Suppressor macrophage treated with lipopolysaccharide for 4 hours (primary cell): ENCODE data around the gene ZNF780B.
"Not testable (repeated sequence)": the region's sequence is repeated elsewhere in the genome, so short reads cannot be mapped to it uniquely, and the experiment has no call there.

Source experiments
- DNase-seq: peaks from one replicate; pipeline ENCODE4 v3.0.0-alpha.2; 2020

ZNF780B gene

GRCh38 chr19:40055832-40056504, at the start of gene ZNF780B:
Gene ZNF780B (minus strand): TSS chr19:40056231. CDS start chr19:40050332, 5,899 bp downstream.
- DNase-seq: peak; percentile 64

GRCh38 chr19:40104754-40105153, 48.7 kb upstream of the ZNF780B start:
- no peak for DNase-seq

DNA sequence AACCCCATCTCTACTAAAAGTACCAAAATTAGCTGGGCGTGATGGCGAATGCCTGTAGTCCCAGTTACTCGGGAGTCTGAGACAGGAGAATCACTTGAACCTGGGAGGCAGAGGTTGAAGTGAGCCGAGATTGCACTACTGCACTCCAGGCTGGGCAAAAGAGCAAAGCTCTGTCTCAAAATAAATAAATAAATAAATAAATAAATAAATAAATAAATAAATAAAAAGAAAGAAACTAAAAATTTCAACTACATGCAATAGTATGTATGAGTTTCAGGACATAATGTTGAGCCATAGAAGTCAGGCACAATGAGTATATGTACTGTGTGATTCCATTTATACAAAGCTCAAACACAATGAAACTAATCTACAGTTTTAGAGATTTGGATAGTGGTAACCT, 47.6 kb upstream of the ZNF780B start:
- DNase-seq: no peak

DNA sequence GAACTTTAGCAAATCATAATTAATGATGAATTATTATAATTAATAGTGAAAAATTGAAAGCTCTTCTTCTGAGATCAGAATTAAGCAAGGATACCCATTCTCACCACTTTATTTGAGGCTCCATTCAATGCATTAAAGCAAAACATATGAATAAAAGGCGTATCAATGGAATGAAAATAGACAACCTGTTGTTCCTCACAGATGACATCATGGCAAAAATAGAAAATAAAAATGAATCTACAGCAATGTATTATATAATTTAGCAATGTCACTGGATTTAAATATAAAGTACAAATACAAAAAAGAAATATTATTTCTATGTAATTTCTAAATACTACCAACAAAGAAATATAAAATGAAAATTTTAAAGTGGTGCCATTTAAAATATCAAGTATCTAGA, 45.8 kb upstream of the ZNF780B start:
- DNase-seq: no peak

GRCh38 chr19:40093416-40093815, 37.4 kb upstream of the ZNF780B start:
- no peak for DNase-seq

DNA sequence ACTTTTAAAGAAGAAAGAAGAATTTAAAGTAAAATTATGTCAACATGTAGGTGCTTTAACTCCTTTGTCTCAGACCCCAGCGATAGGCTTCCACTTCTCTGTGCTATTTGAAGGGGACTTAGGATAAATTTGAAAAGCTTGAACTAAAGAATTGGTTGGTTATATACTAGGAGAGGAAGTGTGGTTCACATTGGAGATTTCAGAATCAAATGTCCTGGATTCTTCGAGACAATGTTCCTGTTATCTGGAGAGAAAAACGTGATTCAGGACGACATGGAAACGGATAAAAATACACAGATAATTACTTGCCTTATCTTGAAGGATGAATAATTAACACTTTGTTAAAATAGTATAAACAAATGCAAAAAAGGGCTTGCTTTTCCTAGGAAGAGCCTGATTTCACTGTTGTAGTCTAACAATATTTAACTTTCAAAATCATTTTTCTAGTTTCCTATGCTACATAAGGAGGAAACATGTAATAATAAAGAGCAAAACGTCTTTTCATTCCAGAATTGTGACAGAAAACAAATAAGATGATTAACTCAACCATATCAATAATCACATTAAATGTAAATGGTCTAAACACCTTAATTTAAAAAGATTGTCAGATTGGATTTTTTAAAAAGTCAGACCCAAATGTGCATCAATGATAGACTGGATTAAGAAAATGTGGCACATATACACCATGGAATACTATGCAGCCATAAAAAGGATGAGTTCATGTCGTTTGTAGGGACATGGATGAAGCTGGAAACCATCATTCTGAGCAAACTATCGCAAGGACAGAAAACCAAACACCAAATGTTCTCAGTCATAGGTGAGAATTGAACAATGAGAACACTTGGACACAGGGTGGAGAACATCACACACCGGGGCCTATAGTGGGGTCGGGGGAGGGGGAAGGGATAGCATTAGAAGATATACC, 35.4 kb upstream of the ZNF780B start:
- peak; percentile 4 for DNase-seq

DNA sequence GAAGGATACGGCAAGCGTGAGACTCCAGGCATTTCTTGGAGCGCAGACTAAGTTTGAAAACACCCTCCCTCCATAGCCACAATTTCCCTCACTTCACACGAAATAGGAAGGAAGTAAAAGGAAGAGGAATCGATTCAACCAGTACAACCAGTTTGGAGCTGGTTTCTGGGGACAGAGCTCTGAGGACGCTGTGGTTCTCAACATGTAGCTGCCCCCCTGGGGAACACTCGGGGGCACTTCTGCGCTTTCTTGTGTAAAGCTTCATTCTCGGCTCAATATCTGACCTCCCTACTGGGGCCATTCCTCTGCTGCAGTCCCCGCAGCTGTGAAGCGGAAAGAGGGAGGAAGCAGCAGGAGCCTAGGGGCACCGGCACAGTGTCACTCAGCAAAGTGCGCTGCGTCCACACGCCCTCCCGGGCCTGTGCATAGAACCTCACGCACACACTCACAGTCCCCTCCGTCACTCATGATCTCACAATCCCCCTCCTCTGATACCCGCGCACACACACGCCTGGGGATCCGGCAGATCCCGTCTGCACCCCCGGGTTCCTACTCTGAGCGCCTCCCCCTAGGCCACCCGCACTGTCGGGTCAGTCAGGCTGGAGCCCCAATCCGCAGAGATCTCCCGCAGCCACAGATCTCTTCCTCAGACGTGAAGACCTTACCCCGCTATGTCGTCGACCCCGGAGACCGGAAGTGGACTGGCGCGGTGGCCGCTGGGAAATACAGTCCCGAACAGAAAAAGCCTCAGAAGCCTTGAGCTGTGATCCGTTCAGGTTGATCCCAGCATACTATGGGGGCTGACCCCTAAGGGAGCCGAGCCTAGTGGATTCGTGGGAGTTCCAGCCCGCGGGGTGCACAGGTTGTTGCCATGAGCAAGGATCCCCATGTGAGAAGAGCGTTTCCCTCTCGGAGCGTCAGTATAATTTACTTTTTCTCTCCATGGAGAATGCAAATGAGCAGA, 34.5 kb upstream of the ZNF780B start, which contains the start of gene ZNF780A:
Gene ZNF780A (minus strand): TSS at position 703 of the 964 bp plus-strand sequence. CDS start 6,190 bp downstream, outside the sequence.
- DNase-seq: peak; percentile 65

DNA sequence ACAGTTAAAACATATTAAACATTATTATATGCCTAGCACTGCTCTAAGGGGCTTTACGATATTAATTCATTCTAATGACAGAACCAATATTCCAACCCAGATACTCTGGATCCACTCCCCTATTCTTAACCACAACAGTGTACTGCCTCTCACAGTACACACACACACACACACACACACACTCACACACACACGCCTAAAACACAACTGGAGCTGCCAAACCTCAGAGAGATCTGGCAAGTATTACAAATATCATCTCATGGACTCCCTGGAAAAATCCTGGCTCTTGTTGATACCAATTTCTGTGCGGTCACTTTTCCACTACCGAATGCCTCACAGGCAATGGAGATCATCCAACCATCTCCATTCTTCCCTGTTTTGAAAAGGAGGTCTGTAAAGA, 33.4 kb upstream of the ZNF780B start:
- DNase-seq: no peak

DNA sequence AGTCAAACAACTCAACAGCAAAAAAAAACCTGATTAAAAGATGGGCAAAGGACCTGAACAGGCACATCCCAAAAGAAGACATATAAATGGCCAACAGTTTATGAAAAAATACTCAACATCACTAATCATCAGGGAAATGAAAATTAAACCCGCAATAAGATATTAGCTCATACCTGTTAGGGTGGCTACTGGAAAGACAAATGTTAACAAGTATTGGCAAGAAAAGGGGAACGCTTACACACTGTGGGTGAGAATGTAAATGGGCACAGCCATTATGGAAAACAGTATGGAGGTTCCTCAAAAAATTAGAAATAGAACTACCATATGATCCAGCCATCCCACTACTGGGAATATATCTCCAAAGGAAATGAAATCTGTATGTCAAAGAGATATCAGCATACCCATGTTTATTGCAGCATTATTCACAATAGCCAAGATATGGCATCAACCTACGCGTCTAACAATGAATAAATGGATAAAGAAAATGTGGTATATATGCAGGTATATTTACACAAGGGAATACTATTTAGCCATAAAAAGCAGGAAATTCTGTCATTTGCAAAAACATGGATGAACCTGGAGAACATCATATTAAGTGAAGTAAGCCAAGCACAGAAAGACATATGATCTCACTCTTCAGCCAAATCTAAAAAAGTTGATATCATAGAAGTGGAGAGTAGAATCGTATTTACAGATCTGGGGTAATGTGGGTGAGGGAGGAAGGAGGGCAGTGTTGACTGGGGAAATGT, 32.4 kb upstream of the ZNF780B start:
- no peak for DNase-seq

GRCh38 chr19:40084948-40085347, 28.9 kb upstream of the ZNF780B start:
- DNase-seq: no peak

DNA sequence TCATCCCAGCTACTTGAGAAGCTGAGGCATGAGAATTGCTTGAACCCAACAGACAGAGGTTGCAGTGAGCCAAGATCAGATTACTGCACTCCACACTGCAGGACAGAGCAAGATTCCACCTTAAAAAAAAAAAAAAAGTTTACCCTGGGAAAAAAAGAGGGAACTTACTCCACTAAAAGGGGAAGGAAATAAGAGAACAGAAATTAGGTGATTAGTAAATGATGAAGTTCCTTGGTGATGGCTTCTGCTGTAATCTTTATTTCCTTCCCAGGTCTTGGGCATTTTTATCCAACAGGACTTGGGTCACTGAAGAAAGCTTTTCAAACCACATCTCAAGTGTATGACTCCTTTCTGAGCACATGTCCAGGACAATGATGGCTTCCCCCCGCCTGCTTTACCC, 25.4 kb upstream of the ZNF780B start:
- peak; percentile 56 for DNase-seq

GRCh38 chr19:40080289-40080688, 24.3 kb upstream of the ZNF780B start:
- no peak for DNase-seq

- DNase-seq: peak; percentile 4
Observed at GRCh38 chr19:40078377-40078776, 22.3 kb upstream of the ZNF780B start.

- no peak for DNase-seq
Observed at GRCh38 chr19:40070058-40070457, 14.0 kb upstream of the ZNF780B start.

GRCh38 chr19:40059624-40060023, 3.6 kb upstream of the ZNF780B start:
- no peak for DNase-seq

DNA sequence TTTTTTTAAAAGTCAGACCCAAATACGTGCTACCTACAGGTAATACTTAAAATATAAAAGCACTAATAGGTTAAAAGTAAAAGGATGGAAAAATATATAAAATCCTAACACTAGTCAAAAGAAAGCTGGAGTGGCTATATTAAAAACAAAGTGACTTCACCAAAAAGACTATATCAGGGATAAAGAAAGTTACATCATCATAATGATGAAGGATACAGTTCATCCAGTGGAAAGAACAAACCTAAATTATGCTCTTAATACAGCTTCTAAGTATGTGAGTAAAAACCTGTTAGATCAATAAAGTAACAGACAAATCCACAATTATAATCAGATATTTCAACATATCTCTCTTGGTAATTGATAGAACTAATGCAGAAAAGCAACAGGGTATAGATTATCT, 1.1 kb upstream of the ZNF780B start:
- no peak for DNase-seq

GRCh38 chr19:40056505-40056904, 474 bp upstream of the ZNF780B start:
- DNase-seq: no peak

DNA sequence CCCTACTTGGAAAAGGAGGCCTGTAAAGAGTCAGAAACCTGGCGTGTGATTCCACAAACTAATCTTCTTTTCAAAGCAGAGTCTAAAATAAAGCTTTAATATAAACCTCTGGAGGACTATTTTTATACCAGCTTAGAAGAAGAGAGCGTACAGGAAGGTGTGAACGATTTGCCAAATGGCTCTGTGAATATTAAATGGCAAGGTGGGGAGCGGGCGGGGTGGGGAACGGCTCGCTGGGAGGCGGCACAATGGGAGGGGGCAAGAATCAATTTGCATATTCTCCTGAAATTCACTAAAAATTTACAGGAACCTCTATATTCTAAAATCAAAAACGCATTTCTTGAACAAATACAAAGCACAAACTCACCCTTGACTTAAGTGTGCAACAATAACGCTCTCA, 982 bp downstream of the ZNF780B start:
- no peak for DNase-seq

- no peak for DNase-seq
Observed at GRCh38 chr19:40054632-40055031, 1.4 kb downstream of the ZNF780B start.

- no peak for DNase-seq
Observed at GRCh38 chr19:40053491-40053890, 2.5 kb downstream of the ZNF780B start.

- not testable (repeated sequence) for DNase-seq
Observed at GRCh38 chr19:40041718-40042117, 14.3 kb downstream of the ZNF780B start.

GRCh38 chr19:40038047-40038446, 18.0 kb downstream of the ZNF780B start:
- not testable (repeated sequence) for DNase-seq
